ENCODE data around the gene MAGEA2B. TPM values are rescaled to one million over a fixed set of nuclear protein-coding genes. Genes with fewer than 3 reads are reported as not detected.
"Not testable (repeated sequence)": the region's sequence is repeated elsewhere in the genome, so short reads cannot be mapped to it uniquely, and the experiment has no call there.

Gene MAGEA2B
- total RNA-seq, 5 donors from 2014 or later (not counting 1 experiment from before 2014, with no cell fraction given), result not detected

DNA sequence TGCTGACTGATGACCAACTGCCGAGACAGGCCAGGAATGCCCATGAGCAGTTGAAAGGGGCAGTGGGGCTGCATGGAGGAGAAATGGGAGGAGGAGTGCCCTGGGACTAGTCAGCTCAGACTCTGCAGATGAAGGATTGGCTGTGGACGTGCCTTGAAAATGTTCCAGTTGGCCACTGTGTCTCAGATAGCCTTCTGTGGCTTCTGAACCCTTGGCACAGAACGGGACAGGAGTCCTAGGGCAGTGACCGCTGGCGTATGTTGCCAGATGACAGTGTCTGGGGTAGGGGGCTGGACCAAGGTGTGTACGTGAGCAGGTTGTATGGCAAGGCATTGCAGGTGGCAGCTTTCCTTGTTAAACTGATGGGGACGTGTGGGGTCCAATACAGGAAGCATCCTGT, 7.9 kb upstream of the MAGEA2B start:
- H3K4me3 ChIP-seq (ENCODE audit: control insufficient read depth in 1 of 2, extremely low read depth in 1 of 2, low read length in 1 of 2); H3K9me3 Mint-ChIP-seq; H3K36me3 Mint-ChIP-seq; ATAC-seq (replicated peaks in 1 of 4); H3K4me3 Mint-ChIP-seq; H3K4me1 ChIP-seq (ENCODE audit: control insufficient read depth in 1 of 2, extremely low read depth in 1 of 2, insufficient read depth in 2 of 2, low read length in 2 of 2); H3K27ac Mint-ChIP-seq; DNase-seq; H3K4me1 Mint-ChIP-seq; H3K27me3 Mint-ChIP-seq; POLR2A ChIA-PET; H3K36me3 ChIP-seq (ENCODE audit: control insufficient read depth in 2 of 2, extremely low read depth in 1 of 2, insufficient read depth in 1 of 2, low read length in 1 of 2); H3K27me3 ChIP-seq (replicated peaks in 1 of 2; ENCODE audit: control insufficient read depth in 2 of 2, extremely low read depth in 1 of 2, insufficient read depth in 2 of 2, low read length in 1 of 2); H3K27ac ChIP-seq (ENCODE audit: low read length); H3K9me3 ChIP-seq; CTCF ChIA-PET: not testable (repeated sequence)
- WGBS (ENCODE audit: insufficient coverage), result no CpG with 5 or more reads among the region's 7 CpGs

DNA sequence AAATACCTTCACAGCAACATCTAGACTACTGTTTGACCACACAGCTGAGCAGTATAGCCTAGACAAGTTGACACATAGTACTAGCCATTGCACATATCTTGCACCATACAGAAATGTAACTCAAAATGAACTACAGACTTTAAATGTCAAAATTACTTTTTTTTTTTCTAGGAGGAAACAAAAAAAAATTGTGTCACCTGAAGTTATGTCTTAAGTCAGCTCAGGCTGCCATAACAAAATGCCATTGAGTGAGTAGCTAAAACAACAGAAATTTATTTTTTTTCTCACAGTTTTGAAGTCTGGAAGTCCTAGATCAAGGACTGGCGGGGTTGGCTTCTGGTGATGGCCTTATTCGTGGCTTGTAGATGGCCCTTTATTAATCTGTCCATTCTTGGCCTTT, 5.3 kb upstream of the MAGEA2B start, which contains the start of gene CSAG2:
CSAG2 (minus strand) TSS at position 101 of the 400 bp plus-strand sequence. CDS start 161 bp downstream, outside the sequence.
- not testable (repeated sequence) for ATAC-seq (replicated peaks in 1 of 4); DNase-seq

DNA sequence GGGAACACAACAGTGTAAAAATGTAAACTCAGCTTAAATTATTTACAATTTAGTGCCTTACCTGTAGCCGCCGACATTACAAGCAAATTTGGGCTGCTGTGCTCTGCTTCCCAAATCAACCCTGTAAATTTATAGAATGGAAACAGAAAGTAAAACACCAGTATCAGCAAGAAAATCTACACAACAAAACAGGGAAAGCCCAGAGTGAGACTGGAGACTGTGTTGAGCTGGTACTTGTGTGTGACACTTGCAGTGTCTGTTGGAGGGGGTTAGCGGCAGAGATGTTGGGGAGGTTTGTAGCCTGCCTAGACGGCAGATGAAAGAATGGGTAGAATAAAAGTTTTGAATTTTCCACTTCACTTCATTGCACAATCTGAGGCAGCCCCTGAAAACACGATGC, 1.2 kb upstream of the MAGEA2B start:
- H3K4me3 Mint-ChIP-seq, result not testable (repeated sequence)

More for the DNA sequence above, 5.3 kb upstream of the MAGEA2B start, which contains the start of gene CSAG2:
- H3K27ac Mint-ChIP-seq; H3K36me3 Mint-ChIP-seq; H3K27ac ChIP-seq (ENCODE audit: low read length); H3K27me3 ChIP-seq (replicated peaks in 1 of 2; ENCODE audit: control insufficient read depth in 2 of 2, extremely low read depth in 1 of 2, insufficient read depth in 2 of 2, low read length in 1 of 2); H3K9me3 ChIP-seq; POLR2A ChIA-PET; CTCF ChIA-PET; H3K4me1 ChIP-seq (ENCODE audit: control insufficient read depth in 1 of 2, extremely low read depth in 1 of 2, insufficient read depth in 2 of 2, low read length in 2 of 2); H3K27me3 Mint-ChIP-seq; H3K36me3 ChIP-seq (ENCODE audit: control insufficient read depth in 2 of 2, extremely low read depth in 1 of 2, insufficient read depth in 1 of 2, low read length in 1 of 2); H3K4me3 Mint-ChIP-seq; H3K4me3 ChIP-seq (ENCODE audit: control insufficient read depth in 1 of 2, extremely low read depth in 1 of 2, low read length in 1 of 2); H3K9me3 Mint-ChIP-seq; H3K4me1 Mint-ChIP-seq: not testable (repeated sequence)
- no CpG with 5 or more reads among the region's 2 CpGs for WGBS (ENCODE audit: insufficient coverage)

DNA sequence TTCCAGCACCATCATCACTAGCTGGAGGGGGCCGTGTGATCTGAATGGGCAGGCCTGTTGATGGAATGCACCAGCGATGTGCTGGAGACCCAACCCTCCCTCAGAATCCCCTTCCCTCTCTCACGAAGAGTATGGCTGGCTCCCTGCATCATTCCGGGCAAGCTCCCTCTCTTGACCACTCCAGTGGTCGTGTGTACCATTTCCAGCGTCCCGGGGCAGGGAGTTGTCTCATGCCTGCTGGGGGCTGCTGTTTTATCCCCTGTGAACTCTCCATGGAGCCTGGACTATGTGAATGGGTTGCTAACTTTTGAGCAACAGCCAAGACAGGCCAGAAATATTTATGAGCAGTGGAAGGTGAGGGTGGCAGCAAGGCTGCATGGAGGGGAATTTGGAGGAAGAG, 11.0 kb downstream of the MAGEA2B start:
- no peak overlapping the region for H3K4me3 Mint-ChIP-seq
- Histone ChIP-seq H3K4me3 (ENCODE audit: control insufficient read depth in 1 of 2, extremely low read depth in 1 of 2, low read length in 1 of 2) (no peak overlapping the region), H3K4me1 (ENCODE audit: control insufficient read depth in 1 of 2, extremely low read depth in 1 of 2, insufficient read depth in 2 of 2, low read length in 2 of 2) (no peaks in the 10 kb centered on the region), H3K27ac (ENCODE audit: low read length) (no peak overlapping the region), H3K9me3 (no peaks in the 10 kb centered on the region), H3K27me3 (replicated peaks in 1 of 2; ENCODE audit: control insufficient read depth in 2 of 2, extremely low read depth in 1 of 2, insufficient read depth in 2 of 2, low read length in 1 of 2) (no peaks in the 10 kb centered on the region), H3K36me3 (ENCODE audit: control insufficient read depth in 2 of 2, extremely low read depth in 1 of 2, insufficient read depth in 1 of 2, low read length in 1 of 2) (no peaks in the 10 kb centered on the region)
- no peaks in the 10 kb centered on the region for H3K9me3 Mint-ChIP-seq
- ChIA-PET POLR2A (no interaction called here), CTCF (no interaction called here)
- 80% methylated on average over 1 of the region's 7 CpGs for WGBS (ENCODE audit: insufficient coverage)
- H3K36me3 Mint-ChIP-seq, result no peaks in the 10 kb centered on the region
- ATAC-seq (replicated peaks in 1 of 4), result no peak
- H3K27ac Mint-ChIP-seq, result no peak overlapping the region
- H3K4me1 Mint-ChIP-seq, result no peaks in the 10 kb centered on the region
- no peak for DNase-seq
- peaks cover 3 to 19% of the 10 kb centered on the region in 2 donors for H3K27me3 Mint-ChIP-seq

More for the DNA sequence above, 1.2 kb upstream of the MAGEA2B start:
- H3K36me3 Mint-ChIP-seq; H3K36me3 ChIP-seq (ENCODE audit: control insufficient read depth in 2 of 2, extremely low read depth in 1 of 2, insufficient read depth in 1 of 2, low read length in 1 of 2); H3K4me1 Mint-ChIP-seq; H3K27me3 ChIP-seq (replicated peaks in 1 of 2; ENCODE audit: control insufficient read depth in 2 of 2, extremely low read depth in 1 of 2, insufficient read depth in 2 of 2, low read length in 1 of 2); CTCF ChIA-PET; POLR2A ChIA-PET; DNase-seq; H3K9me3 Mint-ChIP-seq; H3K9me3 ChIP-seq; H3K4me3 ChIP-seq (ENCODE audit: control insufficient read depth in 1 of 2, extremely low read depth in 1 of 2, low read length in 1 of 2); H3K27me3 Mint-ChIP-seq; H3K4me1 ChIP-seq (ENCODE audit: control insufficient read depth in 1 of 2, extremely low read depth in 1 of 2, insufficient read depth in 2 of 2, low read length in 2 of 2); ATAC-seq (replicated peaks in 1 of 4); H3K27ac Mint-ChIP-seq; H3K27ac ChIP-seq (ENCODE audit: low read length): not testable (repeated sequence)
- WGBS (ENCODE audit: insufficient coverage), result no CpG with 5 or more reads among the region's 5 CpGs

DNA sequence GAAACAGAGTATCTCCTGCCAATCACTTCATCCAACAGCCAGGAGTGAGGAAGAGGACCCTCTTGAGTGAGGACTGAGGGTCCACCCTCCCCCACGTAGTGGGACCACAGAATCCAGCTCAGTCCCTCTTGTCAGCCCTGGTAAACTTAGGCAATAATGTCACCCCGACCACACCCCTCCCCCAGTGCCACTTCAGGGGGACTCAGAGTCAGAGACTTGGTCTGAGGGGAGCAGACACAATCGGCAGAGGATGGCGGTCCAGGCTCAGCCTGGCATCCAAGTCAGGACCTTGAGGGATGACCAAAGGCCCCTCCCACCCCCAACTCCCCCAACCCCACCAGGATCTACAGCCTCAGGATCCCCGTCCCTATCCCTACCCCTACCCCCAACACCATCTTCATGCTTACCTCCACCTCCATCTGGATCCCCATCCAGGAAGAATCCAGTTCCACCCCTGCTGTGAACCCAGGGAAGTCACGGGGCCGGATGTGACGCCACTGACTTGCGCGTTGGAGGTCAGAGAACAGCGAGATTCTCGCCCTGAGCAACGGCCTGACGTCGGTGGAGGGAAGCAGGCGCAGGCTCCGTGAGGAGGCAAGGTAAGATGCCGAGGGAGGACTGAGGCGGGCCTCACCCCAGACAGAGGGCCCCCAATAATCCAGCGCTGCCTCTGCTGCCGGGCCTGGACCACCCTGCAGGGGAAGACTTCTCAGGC, 19.0 kb downstream of the MAGEA2B start, which contains the start of the genes CSAG1 and MAGEA12:
CSAG1 (minus strand) TSS at position 461 of the 715 bp plus-strand sequence. CDS start 1,261 bp downstream, outside the sequence.
MAGEA12 (plus strand) TSS at position 497 of the 715 bp plus-strand sequence. CDS start 2,405 bp downstream, outside the sequence.
- no peak within 1 kb of the TSS for H3K27ac ChIP-seq (ENCODE audit: low read length)
- no peaks in the 10 kb centered on the region for H3K9me3 Mint-ChIP-seq
- peaks cover 3 to 4% of the 10 kb centered on the region in 2 donors for H3K27me3 Mint-ChIP-seq
- POLR2A ChIA-PET, result no interaction called here
- CTCF ChIA-PET, result no interaction called here
- no peaks in the 10 kb centered on the region for H3K36me3 ChIP-seq (ENCODE audit: control insufficient read depth in 2 of 2, extremely low read depth in 1 of 2, insufficient read depth in 1 of 2, low read length in 1 of 2)
- H3K4me3 Mint-ChIP-seq, result no peak within 1 kb of the TSS
- H3K27me3 ChIP-seq (replicated peaks in 1 of 2; ENCODE audit: control insufficient read depth in 2 of 2, extremely low read depth in 1 of 2, insufficient read depth in 2 of 2, low read length in 1 of 2), result no peaks in the 10 kb centered on the region
- no peak for ATAC-seq (replicated peaks in 1 of 4)
- H3K4me3 ChIP-seq (ENCODE audit: control insufficient read depth in 1 of 2, extremely low read depth in 1 of 2, low read length in 1 of 2), result no peak within 1 kb of the TSS
- H3K4me1 Mint-ChIP-seq, result no peaks in the 10 kb centered on the region
- no peaks in the 10 kb centered on the region for H3K9me3 ChIP-seq
- WGBS (ENCODE audit: insufficient coverage), result no CpG with 5 or more reads among the region's 21 CpGs
- no peak within 1 kb of the TSS for H3K27ac Mint-ChIP-seq
- H3K4me1 ChIP-seq (ENCODE audit: control insufficient read depth in 1 of 2, extremely low read depth in 1 of 2, insufficient read depth in 2 of 2, low read length in 2 of 2), result no peaks in the 10 kb centered on the region
- no peaks in the 10 kb centered on the region for H3K36me3 Mint-ChIP-seq
- no peak for DNase-seq

DNA sequence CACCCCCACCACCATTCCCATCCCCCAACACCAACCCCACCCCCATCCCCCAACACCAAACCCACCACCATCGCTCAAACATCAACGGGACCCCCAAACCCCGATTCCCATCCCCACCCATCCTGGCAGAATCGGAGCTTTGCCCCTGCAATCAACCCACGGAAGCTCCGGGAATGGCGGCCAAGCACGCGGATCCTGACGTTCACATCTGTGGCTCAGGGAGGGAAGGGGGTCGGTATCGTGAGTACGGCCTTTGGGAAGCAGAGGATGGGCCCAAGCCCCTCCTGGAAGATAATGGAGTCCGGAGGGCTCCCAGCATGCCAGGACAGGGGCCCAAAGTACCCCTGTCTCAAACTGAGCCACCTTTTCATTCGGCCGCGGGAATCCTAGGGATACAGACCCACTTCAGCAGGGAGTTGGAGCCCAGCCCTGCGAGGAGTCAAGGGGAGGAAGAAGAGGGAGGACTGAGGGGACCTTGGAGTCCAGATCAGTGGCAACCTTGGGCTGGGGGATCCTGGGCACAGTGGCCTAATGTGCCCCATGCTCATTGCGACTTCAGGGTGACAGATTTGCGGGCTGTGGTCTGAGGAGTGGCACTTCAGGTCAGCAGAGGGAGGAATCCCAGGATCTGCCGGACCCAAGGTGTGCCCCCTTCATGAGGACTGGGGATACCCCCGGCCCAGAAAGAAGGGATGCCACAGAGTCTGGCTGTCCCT, 19.9 kb downstream of the MAGEA2B start:
- H3K4me3 ChIP-seq (ENCODE audit: control insufficient read depth in 1 of 2, extremely low read depth in 1 of 2, low read length in 1 of 2); POLR2A ChIA-PET; H3K27ac Mint-ChIP-seq; H3K4me1 ChIP-seq (ENCODE audit: control insufficient read depth in 1 of 2, extremely low read depth in 1 of 2, insufficient read depth in 2 of 2, low read length in 2 of 2); H3K27ac ChIP-seq (ENCODE audit: low read length); ATAC-seq (replicated peaks in 1 of 4); DNase-seq; CTCF ChIA-PET; H3K36me3 ChIP-seq (ENCODE audit: control insufficient read depth in 2 of 2, extremely low read depth in 1 of 2, insufficient read depth in 1 of 2, low read length in 1 of 2); H3K36me3 Mint-ChIP-seq; H3K27me3 Mint-ChIP-seq; H3K4me1 Mint-ChIP-seq; H3K4me3 Mint-ChIP-seq; H3K9me3 ChIP-seq; H3K27me3 ChIP-seq (replicated peaks in 1 of 2; ENCODE audit: control insufficient read depth in 2 of 2, extremely low read depth in 1 of 2, insufficient read depth in 2 of 2, low read length in 1 of 2); H3K9me3 Mint-ChIP-seq: not testable (repeated sequence)
- WGBS (ENCODE audit: insufficient coverage), result no CpG with 5 or more reads among the region's 22 CpGs
